Measurements from ENCODE around the gene KCNH6.

Gene KCNH6

DNA sequence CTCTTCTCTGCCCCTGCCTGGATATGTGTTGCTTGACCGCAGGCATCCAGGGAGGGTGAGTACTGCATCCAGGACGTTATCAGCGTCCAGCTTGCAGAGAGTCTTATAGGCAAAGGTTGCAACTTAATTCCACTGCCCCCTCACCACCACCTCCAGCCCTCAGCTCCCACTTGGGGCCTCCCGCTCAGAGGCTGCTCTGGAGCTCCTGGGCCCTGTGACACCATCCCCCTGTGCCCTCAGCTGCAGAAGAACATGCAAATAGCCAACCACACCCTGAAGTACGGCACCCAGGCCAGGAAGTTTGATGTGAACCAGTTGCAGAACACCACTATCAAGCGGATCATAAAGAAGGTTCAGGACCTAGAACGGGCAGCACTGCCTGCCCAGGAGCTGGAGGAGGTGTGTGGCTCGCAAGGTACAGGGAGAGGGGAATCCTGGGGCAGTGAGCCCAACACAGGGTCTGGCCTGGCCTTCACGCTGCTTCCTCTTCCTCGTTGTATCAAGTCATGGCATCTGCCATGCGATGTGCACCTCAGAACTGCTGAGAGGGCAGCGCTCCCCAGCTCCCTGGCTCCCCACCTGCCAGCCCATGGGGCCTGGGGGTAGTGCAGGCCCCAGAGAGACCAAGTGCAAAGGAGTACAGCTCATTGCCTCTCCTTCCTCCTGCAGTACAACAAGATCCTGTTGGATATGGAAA lies 36.7 kb upstream of the KCNH6 start:
- no peak for DNase-seq

DNA sequence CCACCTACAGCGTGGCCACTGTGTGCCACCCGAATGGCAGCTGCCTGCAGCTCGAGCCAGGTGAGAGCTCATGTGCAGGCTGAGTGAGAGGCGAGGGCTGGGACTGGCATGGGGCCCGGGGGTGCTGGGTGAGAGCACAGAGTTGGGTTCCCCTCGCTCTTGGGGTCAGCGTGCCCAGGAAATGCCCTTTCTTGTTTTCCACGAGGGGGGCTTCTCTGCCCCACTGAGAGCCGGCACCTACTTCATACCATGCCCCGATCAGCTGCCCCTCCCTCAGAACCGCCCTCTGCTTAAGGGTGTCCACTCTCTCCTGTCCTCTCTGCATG lies 36.2 kb upstream of the KCNH6 start:
- no peak for DNase-seq

DNA sequence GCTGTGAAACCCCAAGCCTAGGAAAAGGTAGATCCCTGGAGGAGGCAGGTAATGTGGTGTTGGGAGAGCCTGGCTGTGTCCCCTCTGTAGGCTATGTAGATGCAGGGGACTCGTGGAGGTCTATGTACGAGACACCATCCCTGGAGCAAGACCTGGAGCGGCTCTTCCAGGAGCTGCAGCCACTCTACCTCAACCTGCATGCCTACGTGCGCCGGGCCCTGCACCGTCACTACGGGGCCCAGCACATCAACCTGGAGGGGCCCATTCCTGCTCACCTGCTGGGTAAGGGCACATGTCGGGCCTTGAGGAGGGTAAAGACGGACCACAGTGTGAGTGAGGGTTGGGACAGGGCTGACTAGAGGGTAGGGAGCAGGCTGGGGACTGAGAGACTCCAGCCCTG lies 34.3 kb upstream of the KCNH6 start:
- DNase-seq = no peak

DNA sequence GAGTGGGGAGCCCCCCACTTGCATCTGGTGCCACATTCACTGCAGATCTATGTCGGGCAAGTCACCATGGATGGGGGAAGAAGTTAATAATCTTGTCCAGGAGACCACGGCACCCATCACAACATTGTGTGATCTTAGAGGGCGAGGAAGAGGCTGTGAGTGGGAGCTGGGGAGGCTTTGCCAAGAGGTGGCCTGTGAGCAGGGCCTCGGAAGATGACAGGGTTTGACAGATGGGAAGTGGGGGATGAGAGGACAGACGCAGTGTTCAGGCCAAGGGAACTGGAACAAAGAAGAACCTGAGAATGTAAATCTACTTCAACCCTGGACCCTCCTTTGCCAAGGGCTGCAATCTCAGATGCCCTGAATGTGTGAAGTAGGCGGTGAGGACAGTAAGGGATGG lies 33.9 kb upstream of the KCNH6 start:
- DNase-seq = no peak

DNA sequence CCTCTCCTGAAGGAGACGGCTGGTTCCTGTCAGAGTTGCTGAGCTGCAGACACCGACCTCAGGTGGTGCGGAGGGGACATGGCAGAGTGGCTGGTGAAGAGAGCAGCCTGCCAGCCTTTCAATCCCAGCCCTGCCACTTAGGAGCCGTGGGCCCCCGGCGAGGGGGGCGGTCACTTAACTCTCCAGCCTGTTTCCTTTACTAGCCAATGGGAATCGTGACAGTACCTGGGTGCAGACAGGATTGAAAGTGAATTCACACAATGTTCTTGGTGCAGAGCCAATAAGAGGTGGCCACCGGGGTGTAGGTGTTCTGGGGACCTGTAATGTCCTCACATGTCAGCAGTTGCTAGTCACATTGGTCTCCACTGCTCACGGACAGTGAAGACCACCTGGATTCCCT lies 32.8 kb upstream of the KCNH6 start:
- no peak for DNase-seq

DNA sequence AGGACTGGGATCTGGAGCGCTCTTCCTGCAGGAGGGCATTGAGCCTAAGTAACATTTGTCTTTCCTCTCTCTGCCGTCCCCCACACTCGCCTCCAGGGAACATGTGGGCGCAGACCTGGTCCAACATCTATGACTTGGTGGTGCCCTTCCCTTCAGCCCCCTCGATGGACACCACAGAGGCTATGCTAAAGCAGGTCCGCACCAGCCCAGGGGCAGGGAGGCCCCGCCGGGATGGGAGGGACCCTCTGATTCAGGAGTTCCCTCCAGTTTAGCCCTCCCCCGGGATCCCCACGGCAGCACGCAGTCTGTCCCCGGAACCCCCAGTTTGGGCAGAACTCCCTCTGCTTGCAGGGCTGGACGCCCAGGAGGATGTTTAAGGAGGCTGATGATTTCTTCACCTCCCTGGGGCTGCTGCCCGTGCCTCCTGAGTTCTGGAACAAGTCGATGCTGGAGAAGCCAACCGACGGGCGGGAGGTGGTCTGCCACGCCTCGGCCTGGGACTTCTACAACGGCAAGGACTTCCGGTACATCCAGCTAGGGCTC lies 32.2 kb upstream of the KCNH6 start:
- no peak for DNase-seq

DNA sequence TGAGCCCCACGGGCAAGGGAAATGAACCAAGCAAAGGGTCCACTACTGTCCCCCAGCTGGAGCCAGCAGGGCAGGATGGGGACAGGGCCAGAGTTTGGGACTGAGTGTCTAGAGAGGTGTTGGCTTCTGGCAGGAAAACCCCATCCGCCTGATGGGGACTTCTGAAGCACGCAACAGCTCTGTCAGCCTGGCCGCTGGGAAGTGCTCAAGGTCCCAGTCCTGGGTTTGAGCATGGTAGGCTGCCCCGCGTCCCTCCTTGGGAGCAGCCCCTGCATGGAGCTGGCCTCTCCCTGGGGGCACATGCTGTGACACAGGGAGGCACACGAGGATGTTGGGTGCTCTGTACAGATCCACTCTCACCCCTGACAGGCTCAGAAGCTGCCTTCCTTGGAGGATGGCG lies 31.7 kb upstream of the KCNH6 start:
- no peak for DNase-seq

DNA sequence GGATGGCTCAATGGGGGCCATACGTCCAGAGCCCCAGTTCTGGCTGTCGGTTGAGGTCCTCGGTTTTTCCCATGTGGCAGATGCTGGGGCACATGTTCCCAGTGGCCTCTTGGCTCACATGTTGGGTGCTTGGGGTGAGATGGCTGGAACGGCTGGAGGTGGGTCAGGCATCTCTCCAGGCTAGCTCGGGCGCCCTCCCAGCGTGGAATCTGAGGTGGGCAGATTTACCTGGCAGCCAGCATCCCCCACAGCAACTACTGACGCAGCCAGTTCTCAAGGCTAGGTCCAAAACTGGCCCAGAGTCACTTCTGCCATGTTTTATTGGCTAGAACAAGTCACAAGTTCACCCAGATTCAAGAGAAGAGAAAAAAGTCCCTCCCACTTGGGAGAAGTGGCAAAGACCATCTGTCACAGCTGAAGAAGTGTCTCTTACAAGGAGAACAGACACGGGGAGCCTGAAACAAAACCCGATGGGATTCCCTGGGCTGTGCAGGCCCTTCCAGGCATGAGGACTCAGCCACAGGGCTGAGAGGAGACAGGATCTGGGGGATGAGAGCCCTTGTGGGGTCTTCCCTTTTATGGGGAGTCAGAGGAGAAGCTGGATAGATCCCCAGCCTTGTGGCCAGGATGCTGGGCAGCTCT lies 31.1 kb upstream of the KCNH6 start:
- DNase-seq = no peak

DNA sequence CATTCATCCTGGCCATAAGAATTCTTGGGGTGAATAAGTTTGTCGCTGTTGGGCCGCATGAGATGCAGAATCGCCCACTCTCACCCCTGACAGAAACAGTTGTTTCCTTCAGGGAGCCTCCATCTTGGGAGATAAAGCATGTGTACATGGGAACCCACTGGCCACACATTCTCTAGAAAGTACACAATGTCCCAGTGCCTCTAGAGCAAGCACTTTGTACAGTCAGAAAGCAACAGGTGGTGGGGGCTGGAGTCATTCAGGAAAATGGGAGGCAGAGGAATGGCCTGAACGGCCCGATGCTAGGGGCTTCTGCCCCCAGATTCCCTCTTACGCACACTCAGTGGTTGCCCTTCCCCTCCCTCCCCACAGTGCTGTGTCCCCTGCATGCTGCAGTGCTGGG lies 30.2 kb upstream of the KCNH6 start:
- DNase-seq = no peak

DNA sequence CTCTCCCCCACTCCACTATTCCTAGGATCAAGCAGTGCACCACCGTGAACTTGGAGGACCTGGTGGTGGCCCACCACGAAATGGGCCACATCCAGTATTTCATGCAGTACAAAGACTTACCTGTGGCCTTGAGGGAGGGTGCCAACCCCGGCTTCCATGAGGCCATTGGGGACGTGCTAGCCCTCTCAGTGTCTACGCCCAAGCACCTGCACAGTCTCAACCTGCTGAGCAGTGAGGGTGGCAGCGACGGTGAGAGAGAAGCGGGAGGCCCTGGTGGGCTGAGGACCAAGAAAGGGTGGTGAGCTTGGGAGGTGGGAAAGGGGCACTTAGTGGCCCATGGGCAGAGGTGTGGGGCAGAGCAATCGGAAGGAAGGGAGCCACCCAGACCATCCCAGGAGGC lies 29.7 kb upstream of the KCNH6 start:
- DNase-seq = no peak

DNA sequence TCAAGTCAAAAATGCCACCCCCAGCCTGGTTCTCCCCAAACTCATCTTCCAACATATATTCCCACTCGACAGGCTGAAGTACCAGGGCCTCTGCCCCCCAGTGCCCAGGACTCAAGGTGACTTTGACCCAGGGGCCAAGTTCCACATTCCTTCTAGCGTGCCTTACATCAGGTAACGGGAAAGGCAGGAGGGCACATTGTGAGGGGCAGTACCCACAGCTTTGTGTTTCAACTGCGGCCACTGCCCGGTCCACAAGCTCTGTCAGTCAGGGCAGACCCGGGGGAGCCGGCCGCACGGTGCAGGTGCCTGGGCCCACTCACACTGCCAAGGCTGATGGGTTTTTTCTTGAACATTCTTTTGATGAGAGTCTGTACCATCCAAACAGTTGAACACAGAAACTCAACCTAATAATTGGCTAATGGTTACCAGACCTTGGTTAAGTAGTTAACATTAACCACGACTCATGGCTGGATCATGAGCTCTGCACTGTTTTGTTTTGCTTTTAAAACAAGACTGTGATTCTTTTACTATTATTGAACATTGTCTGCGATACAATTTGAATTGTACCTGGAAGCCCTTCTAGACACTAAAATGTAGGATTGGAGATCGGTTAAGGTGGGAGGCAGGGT lies 28.7 kb upstream of the KCNH6 start:
- no peak for DNase-seq

DNA sequence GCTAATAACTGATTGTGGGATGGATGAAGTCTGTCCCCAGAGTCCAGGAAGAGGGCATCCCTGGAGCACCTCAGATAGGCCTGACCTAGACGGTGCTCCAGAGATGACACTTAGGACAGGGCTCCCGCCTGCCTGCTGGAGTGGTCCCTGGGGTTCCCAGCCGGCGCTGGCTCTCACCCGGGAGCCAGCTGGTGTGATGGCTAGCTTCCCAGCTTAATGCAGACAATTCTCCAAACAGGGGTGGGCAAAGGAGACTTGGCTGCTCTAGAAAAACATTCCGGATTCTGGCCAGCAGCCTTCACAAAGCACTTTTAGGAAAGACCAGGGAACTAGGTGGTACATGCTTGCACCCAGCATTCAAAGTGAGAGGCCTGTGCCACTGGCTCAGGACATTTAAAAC lies 27.7 kb upstream of the KCNH6 start:
- no peak for DNase-seq

DNA sequence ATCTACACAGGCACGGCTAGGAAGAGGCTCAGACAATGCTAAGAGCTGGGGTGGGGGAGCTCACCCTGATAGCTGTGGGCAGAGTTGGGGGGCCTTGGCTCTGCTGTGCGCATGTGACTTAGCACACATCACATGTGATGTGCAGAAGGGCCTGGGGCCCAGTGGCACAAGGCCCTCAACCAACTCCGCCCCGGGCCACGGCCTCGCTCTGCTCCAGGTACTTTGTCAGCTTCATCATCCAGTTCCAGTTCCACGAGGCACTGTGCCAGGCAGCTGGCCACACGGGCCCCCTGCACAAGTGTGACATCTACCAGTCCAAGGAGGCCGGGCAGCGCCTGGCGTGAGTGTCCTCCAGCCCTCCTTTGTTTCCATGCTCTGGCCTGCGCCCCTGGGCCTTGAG lies 27.0 kb upstream of the KCNH6 start:
- no peak for DNase-seq

DNA sequence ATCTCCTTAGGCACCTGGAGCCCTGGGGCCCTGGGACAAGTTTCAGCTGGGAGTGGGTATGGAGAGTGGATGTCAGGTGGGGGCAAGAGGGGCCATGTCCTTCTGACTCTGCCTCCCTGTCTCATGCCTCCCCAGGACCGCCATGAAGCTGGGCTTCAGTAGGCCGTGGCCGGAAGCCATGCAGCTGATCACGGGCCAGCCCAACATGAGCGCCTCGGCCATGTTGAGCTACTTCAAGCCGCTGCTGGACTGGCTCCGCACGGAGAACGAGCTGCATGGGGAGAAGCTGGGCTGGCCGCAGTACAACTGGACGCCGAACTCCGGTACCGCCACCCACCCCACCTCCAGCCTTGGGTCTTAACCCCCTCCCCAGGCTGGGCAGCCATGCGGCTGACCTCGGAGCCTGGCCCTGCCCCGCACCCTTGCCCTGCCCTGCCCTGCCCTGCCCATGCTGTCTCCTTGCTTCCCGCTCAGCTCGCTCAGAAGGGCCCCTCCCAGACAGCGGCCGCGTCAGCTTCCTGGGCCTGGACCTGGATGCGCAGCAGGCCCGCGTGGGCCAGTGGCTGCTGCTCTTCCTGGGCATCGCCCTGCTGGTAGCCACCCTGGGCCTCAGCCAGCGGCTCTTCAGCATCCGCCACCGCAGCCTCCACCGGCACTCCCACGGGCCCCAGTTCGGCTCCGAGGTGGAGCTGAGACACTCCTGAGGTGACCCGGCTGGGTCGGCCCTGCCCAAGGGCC lies 26.3 kb upstream of the KCNH6 start:
- no peak for DNase-seq

DNA sequence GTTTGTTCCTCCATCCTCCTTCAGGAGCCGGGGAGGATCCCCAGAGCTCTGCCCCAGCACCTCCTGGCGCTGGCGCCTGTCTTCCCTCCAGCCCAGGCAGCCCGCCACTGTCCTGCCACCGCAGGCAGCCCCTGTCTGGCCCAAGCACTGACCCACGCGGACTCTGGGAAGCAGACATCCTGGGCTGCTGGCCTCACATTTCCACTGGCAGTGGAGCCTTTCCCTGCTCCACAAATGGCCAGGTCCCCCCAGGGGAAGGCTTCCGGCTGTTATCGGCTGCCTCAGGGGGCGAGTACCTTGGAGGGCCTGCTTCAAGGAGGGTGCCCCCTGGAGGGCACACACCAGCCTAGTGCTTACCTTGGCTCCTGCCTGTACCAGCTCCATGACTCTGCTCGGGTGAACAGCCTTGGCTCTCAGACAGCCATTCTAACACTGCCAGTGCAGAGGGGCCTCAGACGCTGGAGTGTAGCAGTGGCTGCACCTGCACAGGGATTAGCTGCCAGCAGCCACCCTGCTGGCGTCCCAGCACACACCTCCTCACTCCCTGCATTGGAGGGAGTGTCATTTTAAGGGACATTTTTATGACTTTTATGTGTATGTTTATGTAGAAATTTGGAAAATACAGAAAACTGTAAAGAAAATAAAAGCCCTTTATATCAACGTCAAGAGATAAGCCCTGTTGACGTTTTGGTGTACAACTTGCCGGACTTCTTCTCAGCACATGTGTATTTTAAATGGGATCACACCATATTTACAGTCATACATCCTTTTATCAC lies 25.3 kb upstream of the KCNH6 start:
- peak in 1 of 4 experiments; percentile 18 for DNase-seq

DNA sequence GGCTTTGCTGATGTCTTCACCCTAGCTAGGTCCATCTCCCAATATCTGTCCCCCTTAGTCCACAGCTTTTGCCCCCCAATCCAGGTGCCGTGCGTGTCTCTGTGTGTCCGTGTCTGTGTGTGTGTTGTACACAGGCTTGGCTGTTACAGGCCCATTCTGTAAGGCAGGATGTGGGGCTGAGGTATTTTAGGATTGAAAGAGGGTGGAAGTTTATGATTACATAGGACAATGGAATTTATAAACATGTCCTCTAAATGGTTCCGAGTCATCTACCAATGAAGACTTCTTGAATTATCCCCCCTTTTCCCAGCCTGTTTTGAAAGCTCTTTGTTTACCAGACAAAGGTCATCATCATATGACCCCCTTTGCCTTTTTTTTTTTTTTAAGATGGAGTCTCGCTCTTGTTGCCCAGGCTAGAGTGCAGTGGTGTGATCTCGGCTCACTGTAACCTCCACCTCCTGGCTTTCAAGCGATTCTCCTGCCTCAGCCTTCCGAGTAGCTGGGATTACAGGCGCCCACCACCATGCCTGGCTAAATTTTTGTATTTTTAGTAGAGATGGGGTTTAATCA lies 24.4 kb upstream of the KCNH6 start:
- peak in 2 of 4 experiments; percentile 24 to 29 for DNase-seq

DNA sequence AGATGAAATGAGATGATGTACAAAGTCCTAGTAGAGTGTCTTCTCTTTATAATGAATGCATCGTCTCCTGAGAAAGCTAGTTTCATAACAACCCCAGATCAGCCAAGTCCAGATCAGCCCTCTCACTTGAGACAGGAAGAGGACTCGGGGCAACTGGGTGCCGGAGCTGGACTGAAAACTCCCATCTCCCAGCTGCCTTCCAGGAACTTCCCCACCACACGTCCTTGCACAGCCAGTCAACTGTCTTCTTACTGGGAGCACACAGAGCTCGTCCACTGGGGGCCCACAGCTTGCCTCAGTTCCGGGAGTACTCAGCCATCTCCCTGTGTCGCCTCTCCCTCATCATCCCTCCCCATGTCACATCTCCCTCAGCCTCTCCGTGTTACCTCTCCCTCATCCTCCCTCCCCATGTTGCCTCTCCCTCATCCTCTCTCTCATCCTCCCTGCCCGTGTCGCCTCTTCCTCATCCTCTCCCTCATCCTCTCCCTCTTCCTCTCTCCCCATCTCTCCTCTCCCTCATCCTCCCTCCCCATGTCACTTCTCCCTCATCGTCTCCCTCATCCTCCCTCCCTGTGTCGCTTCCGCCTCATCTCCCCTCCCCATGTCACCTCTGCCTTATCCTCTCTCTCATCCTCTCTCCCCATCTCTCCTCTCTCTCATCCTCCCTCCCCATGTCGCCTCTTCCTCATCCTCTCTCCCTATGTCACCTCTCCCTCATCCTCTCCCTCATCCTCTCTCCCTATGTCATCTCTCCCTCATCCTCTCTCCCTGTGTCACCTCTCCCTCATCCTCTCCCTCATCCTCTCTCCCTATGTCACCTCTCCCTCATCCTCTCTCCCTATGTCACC lies 22.4 kb upstream of the KCNH6 start:
- peak; percentile 50 to 79 (median 68) for DNase-seq

DNA sequence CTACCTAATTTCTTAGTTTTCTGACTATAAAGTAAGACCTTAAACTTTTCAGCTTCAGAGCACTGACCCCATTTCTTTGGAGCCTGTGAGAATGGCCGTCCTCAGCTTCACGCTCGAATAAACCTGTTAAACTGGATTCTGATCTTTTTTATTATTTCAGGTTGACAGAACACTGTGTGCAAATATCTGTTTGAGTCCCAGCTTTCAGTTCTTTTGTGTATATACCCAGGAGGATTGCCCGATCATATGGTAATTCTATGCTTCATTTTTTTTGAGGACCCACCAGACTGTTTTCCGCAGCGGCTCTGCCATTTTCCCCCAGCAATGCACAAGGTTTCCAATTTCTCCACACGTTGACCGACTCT lies 19.8 kb upstream of the KCNH6 start:
- no peak for DNase-seq

DNA sequence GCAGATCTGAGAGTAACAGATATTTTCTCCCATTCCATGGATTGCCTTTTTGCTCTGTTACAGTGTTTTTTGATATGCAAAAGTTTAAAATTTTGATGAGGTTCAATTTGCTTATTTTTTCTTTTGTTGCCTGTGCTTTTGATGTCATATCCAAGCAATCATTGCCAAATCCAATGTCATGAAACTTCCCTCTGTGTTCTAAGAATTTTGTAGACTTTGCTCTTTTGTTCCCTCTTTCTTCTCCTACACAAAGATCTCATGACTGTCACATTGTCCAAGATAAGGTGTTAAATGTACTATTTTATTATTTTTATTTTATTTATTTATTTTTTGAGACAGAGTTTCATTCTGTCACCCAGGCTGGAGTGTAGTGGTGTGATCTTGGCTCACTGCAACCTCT lies 18.9 kb upstream of the KCNH6 start:
- DNase-seq = peak in 3 of 4 experiments; percentile 33 to 72 (median 69)

DNA sequence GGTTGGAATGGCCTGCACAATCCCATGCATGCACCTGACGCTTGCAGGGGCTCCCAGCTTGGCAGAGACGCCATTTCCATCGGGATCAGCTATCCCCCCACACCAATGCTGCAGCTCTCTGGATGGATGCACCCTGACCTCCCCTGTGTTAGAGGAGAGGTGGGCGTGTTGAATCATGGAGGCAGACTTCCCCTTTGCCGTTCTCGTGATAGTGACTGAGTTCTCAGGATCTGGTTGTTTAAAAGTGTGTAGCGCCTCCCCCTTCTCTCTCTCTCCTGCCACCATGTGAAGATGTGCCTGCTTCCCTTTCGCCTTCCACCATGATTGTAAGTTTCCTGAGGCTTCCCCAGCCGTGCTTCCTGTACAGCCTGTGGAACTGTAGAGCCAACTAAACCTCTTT lies 17.8 kb upstream of the KCNH6 start:
- peak; percentile 30 to 60 (median 37) for DNase-seq

DNA sequence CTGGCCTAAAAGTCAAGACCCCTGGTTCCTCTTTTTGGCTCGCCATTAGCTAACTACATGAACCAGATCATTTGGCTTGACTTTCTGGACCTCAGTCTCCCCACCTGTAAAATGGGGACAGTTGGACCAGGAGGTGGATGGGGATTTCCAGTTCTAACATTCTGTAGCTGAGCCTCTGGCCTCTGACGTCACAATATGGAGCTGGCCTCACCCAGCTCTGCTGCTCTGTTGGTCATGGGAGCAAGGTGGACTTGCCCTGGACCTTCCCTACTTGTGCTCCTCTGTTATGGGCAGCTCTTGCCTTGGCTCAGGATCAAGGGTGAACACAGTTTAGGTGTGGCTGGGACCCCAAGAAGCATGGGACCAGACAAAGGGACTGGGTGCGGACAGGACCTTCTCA lies 16.5 kb upstream of the KCNH6 start:
- DNase-seq = no peak
